Measurements from ENCODE around the gene THAP4.
"Not testable (repeated sequence)": the region's sequence is repeated elsewhere in the genome, so short reads cannot be mapped to it uniquely, and the experiment has no call there.

Gene THAP4

GRCh38 chr2:241612156-241613016 lies 24.6 kb downstream of the THAP4 start:
- no peak for DNase-seq (ENCODE audit: low spot score)

GRCh38 chr2:241611062-241611461 lies 25.9 kb downstream of the THAP4 start:
- DNase-seq (ENCODE audit: low spot score) = no peak

GRCh38 chr2:241609859-241610793 lies 26.8 kb downstream of the THAP4 start:
- peak; percentile 91 for DNase-seq (ENCODE audit: low spot score)

GRCh38 chr2:241608881-241609280 lies 28.1 kb downstream of the THAP4 start:
- no peak for DNase-seq (ENCODE audit: low spot score)

GRCh38 chr2:241607162-241607885 lies 29.6 kb downstream of the THAP4 start:
- no peak for DNase-seq (ENCODE audit: low spot score)

GRCh38 chr2:241606186-241606585 lies 30.8 kb downstream of the THAP4 start:
- DNase-seq (ENCODE audit: low spot score) = no peak

GRCh38 chr2:241603686-241604085 lies 33.3 kb downstream of the THAP4 start:
- DNase-seq (ENCODE audit: low spot score) = no peak

GRCh38 chr2:241602720-241603119 lies 34.2 kb downstream of the THAP4 start:
- DNase-seq (ENCODE audit: low spot score) = no peak

- DNase-seq (ENCODE audit: low spot score) = no peak
These were observed 35.1 kb downstream of the THAP4 start for GRCh38 chr2:241601841-241602240.

GRCh38 chr2:241599615-241600014 lies 37.3 kb downstream of the THAP4 start:
- DNase-seq (ENCODE audit: low spot score) = no peak

GRCh38 chr2:241598487-241598886 lies 38.5 kb downstream of the THAP4 start:
- DNase-seq (ENCODE audit: low spot score) = no peak

GRCh38 chr2:241598061-241598460 lies 38.9 kb downstream of the THAP4 start:
- no peak for DNase-seq (ENCODE audit: low spot score)

GRCh38 chr2:241597561-241597960 lies 39.4 kb downstream of the THAP4 start:
- DNase-seq (ENCODE audit: low spot score) = no peak

- peak; percentile 36 for DNase-seq (ENCODE audit: low spot score)
These were observed 41.3 kb downstream of the THAP4 start for GRCh38 chr2:241595600-241596140.

- DNase-seq (ENCODE audit: low spot score) = no peak
These were observed 43.7 kb downstream of the THAP4 start for GRCh38 chr2:241593271-241593670.

GRCh38 chr2:241592126-241592845 lies 44.7 kb downstream of the THAP4 start:
- no peak for DNase-seq (ENCODE audit: low spot score)

GRCh38 chr2:241590496-241591455 lies 46.2 kb downstream of the THAP4 start:
- not testable (repeated sequence) for DNase-seq (ENCODE audit: low spot score)

- not testable (repeated sequence) for DNase-seq (ENCODE audit: low spot score)
These were observed 47.1 kb downstream of the THAP4 start for GRCh38 chr2:241589863-241590262.

- DNase-seq (ENCODE audit: low spot score) = no peak
These were observed 50.2 kb downstream of the THAP4 start for GRCh38 chr2:241586564-241587264.
